Stimulated activated naive CD4-positive, alpha-beta T cell (primary cell): Measurements from ENCODE around the gene LCE2A.
A peak's percentile ranks its signal among the peaks of the same experiment; 100 is the strongest.
"Not testable (repeated sequence)": the region's sequence is repeated elsewhere in the genome, so short reads cannot be mapped to it uniquely, and the experiment has no call there.

ENCODE experiments used
- DNase-seq, 6 experiments: peaks; one replicate each; lab custom pipeline; 2025; lab: John Stamatoyannopoulos, UW

LCE2A gene, protein sequence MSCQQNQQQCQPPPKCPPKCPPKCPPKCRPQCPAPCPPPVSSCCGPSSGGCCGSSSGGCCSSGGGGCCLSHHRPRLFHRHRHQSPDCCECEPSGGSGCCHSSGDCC

DNA sequence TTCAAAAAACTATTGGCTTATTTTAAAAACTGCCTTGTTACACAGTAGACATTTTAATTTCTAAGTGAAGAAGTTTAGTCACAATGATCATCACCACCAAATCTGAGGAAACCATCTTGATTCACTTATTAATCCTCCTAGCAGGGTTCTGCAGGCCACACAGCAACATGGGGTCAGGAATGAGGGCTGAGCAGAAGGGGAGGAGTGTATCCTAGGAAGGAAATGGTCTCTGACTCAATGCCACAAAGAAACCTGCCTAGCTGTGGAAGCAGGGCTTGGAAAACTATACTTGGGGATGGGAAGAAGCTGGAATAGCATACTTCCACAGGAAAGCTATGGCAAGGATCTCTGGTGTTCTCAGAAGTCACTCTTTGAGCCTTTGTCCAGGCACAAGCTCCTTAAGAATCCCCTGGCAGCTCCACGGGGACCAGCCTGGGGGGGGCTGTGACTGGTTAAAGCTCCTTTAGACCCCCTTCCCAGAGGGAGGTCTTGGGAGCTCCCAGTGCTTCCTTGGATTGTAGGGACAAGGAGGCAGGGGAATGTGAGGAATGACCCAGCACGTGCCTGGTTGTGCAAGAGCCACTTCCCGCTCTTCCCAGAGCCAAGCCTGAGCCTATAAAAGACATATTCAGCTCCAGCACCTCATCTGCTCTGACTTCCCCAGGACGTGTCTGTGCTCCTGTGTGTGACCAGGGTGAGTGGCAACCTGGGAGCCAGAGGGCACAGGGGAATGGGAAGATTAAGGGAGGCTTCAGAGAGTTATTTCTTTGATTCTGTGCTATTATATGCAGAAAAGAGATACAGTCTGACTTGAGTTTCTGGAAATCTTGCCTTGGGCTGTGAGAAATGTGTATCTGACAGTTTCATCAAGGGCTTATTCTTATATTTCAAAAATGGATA lies at the start of gene LCE2A:
TSS of gene LCE2A (plus strand) at position 645 of the 900 bp plus-strand sequence. CDS start 557 bp downstream, outside the sequence.
- no peak for DNase-seq

DNA sequence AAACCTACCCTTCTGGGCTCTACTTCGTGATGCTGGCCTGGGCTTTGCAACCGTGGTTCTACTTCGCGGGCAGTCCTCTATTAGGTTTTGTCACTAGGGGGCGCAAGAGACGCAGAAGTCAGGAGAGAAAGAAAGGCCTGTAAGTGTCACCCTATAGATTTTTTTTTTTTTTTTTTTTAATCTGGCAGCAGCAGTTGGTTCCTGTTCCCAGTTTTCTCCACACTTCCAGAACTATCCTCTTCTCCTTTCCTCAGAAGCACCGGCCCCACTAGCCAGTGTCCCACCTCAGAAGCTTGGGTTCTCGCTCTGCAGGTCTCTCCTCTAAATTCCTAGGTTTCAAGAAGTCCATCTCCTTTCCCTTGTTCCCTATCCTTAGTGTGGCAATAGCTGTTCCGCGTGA lies 44.0 kb upstream of the LCE2A start:
- peak in 2 of 6 experiments; percentile 2 to 9 for DNase-seq

- no peak for DNase-seq
These were observed 41.7 kb upstream of the LCE2A start for GRCh38 chr1:152656459-152656858.

GRCh38 chr1:152657677-152658076 lies 40.5 kb upstream of the LCE2A start:
- DNase-seq = no peak

GRCh38 chr1:152658649-152659048 lies 39.5 kb upstream of the LCE2A start:
- no peak for DNase-seq

DNA sequence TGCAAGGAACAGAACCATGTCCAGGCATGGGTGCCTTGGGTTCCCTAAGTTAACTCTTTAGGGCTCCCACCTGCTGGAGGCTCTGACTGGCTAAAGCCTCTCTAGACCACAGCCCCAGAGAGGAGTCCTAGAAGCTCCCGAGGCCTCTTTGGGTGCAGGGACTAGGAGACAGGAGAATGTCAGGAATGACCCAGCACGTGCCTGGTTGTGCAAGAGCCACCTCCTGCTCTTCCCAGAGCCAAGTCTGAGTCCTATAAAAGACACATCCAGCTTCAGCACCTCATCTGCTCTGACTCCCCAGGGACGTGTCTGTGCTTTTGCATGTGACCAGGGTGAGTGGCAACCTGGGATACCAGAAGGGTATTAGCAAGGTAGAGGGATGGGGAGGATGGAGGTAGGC lies 35.0 kb upstream of the LCE2A start, which contains the start of gene LCE2D:
TSS of gene LCE2D (plus strand) at position 283 of the 400 bp plus-strand sequence. CDS start 726 bp downstream, outside the sequence.
- no peak for DNase-seq

- DNase-seq = not testable (repeated sequence)
These were observed 32.0 kb upstream of the LCE2A start for GRCh38 chr1:152666171-152666570.

DNA sequence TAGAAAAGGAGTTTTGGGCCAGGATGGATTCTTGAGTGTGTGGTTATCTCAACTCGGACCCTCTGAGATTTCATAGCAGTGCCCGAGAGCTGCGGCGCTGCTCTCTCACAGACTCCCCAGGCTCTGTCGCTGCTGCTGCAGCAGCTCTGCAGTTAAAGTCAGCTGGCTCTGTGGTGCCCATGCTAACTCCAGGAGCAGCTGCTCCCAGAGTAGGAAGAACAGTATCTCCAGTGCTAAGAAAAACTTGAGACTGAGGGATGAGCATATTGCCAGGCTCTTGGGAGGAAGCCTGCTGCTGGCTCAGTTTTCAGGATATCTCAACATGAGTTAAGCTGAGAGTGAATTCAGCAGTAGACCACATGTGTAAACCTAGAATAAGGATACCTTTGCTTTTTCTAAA lies 30.5 kb upstream of the LCE2A start:
- DNase-seq = no peak

- no peak for DNase-seq
These were observed 25.1 kb upstream of the LCE2A start for GRCh38 chr1:152673016-152673415.

GRCh38 chr1:152674983-152675382 lies 23.2 kb upstream of the LCE2A start, which contains the start of gene LCE2C:
LCE2C (plus strand) TSS chr1:152675279; CDS start chr1:152676016, 737 bp downstream.
- not testable (repeated sequence) for DNase-seq

DNA sequence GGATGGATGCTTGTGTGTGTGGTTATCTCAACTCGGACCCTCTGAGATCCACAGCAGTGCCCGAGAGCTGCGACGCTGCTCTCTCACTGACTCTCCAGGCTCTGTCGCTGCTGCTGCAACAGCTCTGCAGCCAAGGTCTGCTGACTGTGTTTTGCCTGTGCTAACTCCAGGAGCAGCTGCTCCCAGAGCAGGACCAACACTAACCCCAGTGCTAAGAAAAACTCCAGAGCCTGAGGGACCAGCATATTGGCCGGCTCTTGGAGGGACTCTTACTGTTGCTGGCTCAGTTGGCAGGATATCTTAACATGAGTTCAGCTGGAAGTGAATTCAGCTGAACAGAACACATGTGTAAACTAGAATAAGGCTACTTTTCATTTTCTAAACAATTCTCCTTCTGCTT lies 18.7 kb upstream of the LCE2A start:
- no peak for DNase-seq

DNA sequence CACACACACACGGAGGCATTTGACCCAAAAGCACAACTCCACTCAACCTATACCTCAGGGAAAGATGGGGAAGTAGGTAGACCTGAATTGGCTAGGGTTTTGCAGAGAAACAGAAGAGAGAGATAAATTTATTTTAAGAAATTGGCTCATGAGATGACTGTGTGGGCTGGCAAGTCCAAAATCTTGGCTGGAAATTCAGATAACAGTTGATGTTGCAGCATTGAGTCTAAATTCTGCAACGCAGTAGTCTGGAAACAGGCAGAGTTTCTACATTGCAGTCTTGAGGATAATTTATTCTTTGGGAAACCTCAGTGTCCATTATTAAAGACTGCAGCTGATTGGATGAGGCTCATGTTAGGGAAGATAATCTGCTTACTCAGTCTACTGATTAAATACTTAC lies 16.5 kb upstream of the LCE2A start:
- DNase-seq = no peak

DNA sequence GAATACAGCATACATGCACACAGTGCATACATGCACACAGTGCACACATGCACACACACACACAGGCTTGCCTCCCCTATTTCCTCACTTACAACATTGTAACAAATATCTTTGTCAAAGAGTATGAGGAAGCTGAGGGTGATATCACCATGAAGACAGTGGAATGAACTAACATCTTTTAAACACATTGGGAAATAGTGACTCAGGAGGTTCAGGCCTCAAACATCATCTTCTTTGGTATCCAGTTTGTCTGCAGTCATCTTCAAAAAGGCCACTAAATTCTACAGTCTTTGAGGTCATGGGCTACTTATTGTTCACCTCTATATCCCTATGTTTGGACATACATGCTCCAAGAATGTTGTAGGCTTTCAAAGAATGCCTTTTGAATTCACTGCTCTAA lies 14.3 kb upstream of the LCE2A start:
- DNase-seq = no peak

DNA sequence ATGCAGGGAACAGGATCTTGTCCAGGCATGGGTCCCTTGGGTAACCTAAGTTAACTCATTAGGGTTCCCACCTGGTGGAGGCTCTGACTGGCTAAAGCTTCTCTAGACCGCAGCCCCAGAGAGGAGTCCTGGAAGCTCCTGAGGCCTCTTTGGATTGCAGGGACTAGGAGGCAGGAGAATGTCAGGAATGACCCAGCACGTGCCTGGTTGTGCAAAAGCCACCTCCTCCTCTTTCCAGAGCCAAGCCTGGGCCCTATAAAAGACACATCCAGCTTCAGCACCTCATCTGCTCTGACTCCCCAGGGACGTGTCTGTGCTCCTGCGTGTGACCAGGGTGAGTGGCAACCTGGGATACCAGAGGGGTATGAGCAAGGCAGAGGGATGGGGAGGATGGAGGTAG lies 12.3 kb upstream of the LCE2A start, which contains the start of gene LCE2B:
TSS of gene LCE2B (plus strand) at position 301 of the 400 bp plus-strand sequence. CDS start 721 bp downstream, outside the sequence.
- not testable (repeated sequence) for DNase-seq

DNA sequence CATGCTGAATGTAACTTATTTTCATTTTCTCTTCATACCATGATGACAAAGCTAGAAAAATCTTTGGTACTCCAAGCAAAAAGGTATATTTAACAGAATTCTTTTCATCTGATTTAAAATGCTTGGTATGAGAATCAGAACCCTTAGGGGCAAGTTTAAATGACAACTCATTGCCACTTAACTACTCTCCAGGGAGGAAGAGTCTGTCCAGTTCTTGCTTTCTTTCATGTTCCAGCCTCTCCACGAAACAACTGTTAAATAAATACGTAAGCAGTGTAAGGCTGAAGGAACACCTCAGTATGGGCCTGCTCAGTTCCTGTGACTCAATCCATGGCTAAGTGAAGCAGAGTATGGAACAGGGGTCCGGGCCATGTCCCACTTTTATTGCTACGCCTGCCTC lies 1.6 kb downstream of the LCE2A start:
- DNase-seq = no peak

DNA sequence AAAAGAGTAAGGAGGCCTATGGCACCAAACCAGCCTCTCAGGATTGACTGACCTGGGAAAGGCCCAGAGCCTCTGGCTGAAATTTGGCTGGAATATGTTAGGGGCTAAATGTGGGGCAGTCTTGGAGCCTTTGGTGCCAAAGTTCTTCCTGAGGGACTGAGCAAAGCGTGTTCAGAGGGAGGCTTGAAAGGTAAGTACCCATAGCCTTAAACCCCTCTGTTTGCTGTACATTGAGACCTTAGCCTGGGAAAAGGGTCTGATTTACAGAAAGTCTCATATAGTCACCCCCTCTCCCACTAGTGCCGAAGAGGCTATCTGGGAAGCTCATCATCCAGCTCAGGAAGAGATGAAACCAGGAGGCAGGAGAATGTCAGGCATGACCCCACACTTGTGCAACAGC lies 9.7 kb downstream of the LCE2A start, which contains the start of gene LCE4A:
TSS of gene LCE4A (plus strand) at position 301 of the 400 bp plus-strand sequence. CDS start 916 bp downstream, outside the sequence.
- DNase-seq = no peak

- DNase-seq = no peak
These were observed 20.1 kb downstream of the LCE2A start for GRCh38 chr1:152718238-152718637.

- DNase-seq = no peak
These were observed 27.1 kb downstream of the LCE2A start for GRCh38 chr1:152725261-152725660.

DNA sequence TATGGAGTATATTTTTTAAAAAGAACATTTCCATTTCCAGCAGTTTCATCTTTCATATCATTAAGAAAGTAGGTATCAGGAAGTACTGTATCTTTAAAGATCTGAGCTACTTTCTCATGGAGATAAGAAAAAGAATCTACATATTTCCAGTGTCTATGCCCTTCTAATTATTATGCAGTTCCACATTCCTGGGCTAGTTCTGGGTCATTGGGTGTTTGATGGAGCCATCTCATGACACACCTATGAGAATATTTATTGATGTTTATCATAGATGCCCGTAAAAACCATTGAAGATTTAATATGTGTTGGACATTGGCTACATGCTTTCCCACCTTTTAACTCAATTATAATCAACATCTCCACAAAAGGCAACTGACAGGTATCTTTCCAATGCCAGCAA lies 30.8 kb downstream of the LCE2A start:
- no peak for DNase-seq

DNA sequence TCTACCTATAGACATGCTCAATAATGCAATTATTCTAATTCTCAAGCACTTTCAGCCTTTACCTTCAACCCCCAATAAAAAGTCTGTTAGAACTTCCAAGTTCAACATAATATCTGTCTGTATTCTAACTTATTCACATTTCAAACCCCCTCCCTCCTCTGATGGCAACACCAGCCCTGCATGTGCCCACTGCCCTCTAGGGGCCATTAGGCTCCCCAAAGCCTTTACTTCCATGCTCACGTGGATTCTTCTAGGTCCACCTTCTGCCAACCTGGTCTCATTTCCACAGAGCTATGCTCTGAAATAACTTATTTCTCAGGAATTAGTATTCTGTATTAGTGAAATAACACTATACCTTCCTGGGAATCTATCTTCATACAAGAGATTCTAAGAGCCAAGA lies 37.5 kb downstream of the LCE2A start:
- DNase-seq = no peak

GRCh38 chr1:152737997-152738396 lies 39.9 kb downstream of the LCE2A start:
- no peak for DNase-seq

GRCh38 chr1:152739841-152740240 lies 41.7 kb downstream of the LCE2A start:
- DNase-seq = no peak

GRCh38 chr1:152741656-152742055 lies 43.5 kb downstream of the LCE2A start:
- DNase-seq = no peak
